Measurements from ENCODE around the gene TMIE. TPM values are rescaled to one million over a fixed set of nuclear protein-coding genes. Genes with fewer than 3 reads are reported as not detected.

The TMIE gene
- total and polyA plus RNA-seq, 2 of the 8 experiments (the other 6 are each of a cell fraction or from before 2014, with no cell fraction given) = 0.45 to 0.67 TPM

GRCh38 chr3:46667657-46668056 lies 33.5 kb upstream of the TMIE start (continued):
- TF ChIP-seq CHD7 (IDR thresholded peaks at IDR 0.05; ENCODE audit: insufficient replicate concordance, low read length) (no peak), RAD21 (IDR thresholded peaks at IDR 0.05 in 1 of 2, conservative IDR thresholded peaks at IDR 0.05 in 1 of 2; ENCODE audit: low read depth in 2 of 2, low read length in 2 of 2) (no peak), TBP (IDR thresholded peaks at IDR 0.05; ENCODE audit: low read depth, low read length) (no peak), CBX8 (IDR thresholded peaks at IDR 0.05; ENCODE audit: borderline replicate concordance, low read depth, low read length) (no peak), NANOG (IDR thresholded peaks at IDR 0.05; ENCODE audit: insufficient read depth, low read depth, low read length, poor library complexity, severe bottlenecking) (no peak), POLR2A (IDR thresholded peaks at IDR 0.05; ENCODE audit: control extremely low read depth in 1 of 2, low read depth in 2 of 2, low read length in 2 of 2) (no peak), SIRT6 (IDR thresholded peaks at IDR 0.05; ENCODE audit: low read length) (no peak), YY1 (IDR thresholded peaks at IDR 0.05; ENCODE audit: low read depth, low read length) (no peak)
- TF ChIP-seq, protein P1, sequence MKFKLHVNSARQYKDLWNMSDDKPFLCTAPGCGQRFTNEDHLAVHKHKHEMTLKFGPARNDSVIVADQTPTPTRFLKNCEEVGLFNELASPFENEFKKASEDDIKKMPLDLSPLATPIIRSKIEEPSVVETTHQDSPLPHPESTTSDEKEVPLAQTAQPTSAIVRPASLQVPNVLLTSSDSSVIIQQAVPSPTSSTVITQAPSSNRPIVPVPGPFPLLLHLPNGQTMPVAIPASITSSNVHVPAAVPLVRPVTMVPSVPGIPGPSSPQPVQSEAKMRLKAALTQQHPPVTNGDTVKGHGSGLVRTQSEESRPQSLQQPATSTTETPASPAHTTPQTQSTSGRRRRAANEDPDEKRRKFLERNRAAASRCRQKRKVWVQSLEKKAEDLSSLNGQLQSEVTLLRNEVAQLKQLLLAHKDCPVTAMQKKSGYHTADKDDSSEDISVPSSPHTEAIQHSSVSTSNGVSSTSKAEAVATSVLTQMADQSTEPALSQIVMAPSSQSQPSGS (IDR thresholded peaks at IDR 0.05; ENCODE audit: low read length) = no peak
